Activated effector memory CD4-positive, alpha-beta T cell treated with anti-CD3 and anti-CD28 coated beads, Interleukin-2, amount 50 U/mL, for 16 hours (primary cell): ENCODE measurements around the gene UQCRQ.

ENCODE experiments used
- DNase-seq: peaks from one replicate; pipeline ENCODE4 v3.0.0-alpha.2; 2020

The UQCRQ gene

DNA sequence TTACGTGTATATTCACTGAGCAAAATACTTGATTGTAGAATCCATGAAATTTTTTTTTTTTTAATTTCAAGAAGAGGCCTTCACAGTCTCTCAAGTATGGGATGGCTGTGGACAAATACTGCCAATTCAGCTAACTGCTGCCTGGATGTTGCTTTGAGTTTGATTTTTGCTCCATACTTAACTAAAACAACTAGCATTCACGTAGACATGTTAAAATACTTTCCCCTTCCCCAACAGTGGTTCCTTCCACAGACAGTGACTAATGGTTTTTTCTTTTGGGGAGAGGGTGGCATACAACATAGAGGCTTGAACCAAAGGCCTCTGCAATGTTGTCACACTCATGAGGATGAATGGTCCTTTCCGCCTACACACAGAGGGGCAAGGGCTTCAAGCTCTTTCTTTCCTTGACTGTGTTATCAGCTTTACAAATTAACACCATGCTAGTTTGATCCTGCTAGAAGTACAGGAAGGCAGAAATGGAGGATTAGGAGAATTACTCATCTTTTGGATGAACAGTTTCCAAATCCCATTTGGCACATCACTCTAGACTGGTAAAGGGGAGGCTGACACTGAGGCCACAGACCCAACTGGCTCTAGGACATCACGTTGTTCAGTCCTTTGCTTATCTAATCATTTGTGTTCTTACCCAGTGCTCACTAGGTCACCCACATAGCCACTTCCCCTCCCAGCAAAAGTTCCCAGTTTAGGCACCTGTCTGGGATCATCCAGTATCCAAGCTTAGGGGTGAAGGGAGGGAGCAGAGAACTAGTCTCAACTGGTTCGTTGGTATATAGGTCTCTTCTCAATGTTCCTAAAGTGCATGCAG is 5.2 kb downstream of the UQCRQ start:
- no peak for DNase-seq

DNA sequence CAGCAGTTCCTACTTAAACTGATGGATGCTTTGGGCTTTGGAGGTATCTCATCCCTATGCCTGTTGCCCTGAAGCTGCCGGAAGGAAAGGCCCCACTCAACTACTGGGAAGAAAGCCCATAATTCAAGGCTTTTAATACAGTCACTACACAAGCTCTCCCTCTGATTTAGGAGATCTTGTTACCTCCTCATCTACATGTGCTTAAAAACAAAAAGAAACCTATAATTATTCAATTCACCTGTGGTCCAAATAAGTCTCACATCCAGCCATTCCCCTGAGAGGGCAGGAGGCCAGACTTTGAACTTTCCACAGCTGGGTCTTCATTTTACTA is 6.3 kb downstream of the UQCRQ start:
- DNase-seq = no peak

DNA sequence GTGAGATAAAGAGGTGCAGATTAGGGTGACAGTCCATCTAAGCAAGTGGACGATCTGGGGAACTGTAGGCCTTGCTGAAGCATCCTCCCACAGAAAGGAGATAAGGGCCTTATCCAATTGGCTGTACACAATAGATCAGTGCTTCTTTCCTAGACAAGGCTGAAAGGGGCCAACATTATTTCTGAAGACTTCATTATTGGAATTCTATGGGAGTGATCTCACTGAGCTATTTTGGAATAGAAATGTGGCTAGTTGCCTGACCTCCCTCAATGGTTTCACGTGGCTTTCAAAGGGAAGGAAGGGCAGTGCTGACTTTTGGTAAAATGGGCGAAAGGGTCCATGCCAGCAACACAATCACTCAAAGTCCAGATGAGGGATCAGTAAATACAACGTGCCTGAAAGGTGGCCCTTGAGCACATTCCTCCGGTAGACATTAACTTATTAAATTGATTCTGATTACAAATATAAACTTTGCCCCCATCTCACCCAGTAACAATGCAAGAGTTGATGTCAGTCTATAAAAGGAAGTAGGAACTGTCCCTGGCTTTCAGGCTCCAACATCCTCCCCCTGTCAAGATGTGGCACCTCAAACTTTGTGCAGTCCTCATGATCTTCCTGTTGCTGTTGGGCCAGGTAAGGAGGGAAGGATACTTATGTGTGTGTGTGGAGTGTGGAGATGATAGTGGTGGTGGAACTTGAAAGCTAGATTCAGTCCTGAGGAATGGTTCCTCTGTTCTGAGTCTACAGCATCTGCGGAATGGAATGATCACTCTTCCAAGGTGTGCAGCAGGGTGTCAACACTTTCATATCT is 6.9 kb downstream of the UQCRQ start, which contains the start of gene LEAP2:
Gene LEAP2, plus strand, starts transcription at position 550 of the 811 bp plus-strand sequence. Its CDS starts 27 bp downstream, at position 577.
- no peak for DNase-seq

DNA sequence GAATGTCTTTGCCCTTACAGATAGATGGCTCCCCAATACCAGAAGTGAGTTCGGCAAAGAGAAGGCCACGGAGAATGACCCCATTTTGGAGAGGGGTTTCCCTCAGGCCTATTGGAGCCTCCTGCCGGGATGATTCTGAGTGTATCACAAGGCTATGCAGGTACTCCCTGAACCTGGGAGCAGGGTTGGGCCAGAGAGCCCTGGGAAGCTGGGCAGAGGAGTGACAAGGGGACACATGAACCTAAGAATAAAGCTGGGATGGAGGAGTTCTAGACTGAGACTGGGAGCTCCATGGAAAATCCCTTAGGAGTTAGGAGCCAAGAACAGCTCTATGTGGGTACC is 7.5 kb downstream of the UQCRQ start:
- no peak for DNase-seq

DNA sequence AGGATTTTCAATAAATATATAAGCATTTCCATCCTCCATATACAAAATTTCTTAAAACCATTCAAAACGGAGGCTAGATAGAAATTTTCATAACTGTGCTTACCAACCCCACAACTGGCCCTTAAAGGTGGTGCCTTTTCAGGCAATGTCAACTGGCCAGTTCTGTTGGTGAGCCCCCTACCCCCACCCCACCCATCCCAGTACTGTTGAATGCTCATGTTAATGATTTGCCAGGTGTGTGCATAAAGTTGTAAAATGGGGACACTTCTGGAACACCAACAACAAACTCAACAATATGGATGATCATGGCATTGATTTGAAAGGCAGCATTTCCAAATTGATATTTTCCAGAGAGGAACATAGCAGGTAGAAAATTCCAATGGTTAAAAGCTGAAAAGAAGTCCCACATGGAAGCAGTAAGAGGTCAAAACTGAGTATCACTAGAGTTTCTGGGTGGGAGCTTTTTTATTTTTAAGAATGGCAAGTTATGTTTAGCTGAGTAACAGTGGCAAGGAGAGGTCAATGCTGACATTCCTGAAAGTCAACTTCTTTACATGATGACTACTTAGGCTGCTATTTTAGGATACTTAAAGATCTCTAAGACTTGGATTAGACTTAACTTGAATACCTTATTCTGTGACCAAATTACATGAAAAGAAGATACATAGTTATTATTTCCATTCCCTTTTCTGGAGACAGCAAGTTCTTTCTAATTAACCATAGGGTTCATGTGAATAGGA is 9.7 kb downstream of the UQCRQ start:
- DNase-seq = no peak

DNA sequence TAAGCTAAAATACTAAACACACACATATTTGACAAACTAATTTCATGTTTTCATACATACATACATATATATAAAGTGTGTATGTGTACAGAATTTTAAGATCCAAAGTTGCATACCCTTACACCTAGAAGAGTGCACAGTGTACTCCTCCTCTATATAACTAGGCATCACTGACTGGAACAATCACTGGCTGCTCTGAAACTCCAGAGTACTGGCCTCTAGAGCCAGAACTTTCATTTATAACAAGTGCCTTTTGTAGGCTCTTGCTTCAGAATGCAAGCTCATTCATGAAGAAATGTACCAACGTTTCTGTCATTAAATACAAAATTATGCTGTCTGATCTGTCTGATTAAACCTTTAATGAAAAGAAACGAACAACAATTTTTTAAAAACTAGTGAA is 11.0 kb downstream of the UQCRQ start:
- DNase-seq = no peak

DNA sequence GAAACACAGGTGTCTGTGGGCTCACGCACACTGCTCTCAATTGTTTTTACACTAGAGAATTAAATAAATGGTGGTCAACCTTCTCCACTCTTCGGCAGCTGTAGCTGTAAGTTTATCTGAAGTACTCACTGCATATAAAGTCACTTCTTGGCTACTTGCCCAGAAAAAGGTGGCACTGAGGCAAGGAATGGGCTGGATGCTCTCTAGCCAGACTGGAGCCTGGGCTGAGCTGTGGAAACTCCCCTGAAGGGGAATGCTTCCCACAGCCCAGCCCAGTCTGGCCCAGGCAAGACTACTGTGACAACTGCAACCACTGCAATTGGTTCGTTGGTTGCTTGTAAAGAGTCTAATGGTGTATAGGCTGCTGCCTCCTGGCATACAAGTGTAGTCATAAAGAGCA is 11.5 kb downstream of the UQCRQ start:
- no peak for DNase-seq

DNA sequence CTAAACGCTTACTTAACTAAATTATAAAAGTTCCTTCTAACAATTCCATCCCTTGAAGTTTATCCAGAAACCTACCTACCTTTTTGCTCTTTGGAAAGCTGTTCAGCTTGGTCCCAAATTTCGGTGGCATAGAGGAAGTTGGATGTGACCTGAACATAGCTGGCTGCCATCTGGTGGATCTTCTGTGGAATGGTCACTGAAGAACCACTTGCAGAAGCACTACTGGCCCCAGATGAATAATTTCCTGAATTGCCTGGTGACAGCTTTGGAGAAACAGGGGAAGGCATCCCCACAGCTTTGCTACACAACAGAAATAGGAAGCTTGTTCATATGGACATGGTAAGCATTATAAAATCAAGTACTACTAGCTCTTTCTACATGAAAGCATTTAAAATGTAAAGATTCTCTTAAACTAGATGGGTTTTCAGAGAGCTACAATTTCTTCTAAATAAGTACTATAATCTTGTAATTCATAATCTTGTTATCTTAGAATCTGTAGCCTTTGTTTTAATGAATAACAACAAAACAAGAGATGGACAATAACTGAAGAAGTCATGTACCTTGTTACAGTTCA is 16.9 kb downstream of the UQCRQ start:
- DNase-seq = no peak

DNA sequence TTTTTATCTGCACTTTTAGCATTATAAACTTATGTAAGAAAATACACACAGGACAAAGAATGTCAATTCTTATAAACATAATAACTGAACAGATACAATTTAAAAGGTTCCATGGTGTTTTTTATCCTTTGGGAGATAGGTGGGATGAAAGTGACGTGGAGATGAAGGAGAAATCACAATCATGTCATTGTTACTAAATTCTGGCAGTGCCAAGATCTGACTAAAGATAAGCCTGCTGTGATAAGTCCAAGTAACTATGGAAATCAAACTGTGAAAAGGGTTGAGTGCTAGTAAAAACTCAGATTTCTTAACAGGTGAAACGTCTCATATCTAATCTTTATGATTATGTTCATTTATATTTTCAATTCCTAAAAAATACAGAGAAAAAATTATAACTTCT is 18.1 kb downstream of the UQCRQ start:
- no peak for DNase-seq

DNA sequence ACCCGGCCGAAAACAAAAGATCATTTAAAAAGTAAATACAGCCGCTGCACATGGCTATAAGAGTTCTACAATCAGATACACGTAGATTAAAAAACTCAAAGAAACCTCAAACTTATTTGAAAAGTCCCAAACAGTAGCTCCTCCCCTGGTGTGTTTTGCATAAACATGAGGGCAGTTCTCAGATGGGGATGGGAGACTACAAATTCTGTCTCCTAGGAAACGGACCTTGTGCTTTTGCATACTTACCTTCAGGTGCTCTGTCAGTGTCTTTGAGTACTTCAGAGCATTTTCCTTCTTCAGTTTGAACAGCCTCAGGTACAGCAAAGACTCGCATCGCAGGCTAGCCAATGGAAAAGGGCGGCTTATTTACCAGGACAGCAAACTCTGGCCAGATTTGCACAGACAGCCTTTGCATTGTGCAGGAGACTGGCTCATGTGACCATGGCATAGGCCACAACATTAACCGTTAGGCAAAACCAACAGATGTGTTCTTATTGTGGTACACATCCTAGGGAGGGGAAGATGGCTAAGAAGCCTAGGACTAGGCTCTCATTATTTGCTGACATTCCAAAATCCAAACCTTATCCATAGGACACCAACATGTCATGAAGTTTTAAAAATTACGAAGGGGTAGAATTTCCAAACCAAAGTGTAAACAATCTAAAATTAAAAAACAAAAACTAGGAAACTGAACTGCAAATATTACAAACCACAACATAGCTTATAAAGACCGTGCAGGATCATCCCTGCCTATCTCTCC is 19.8 kb downstream of the UQCRQ start:
- no peak for DNase-seq

DNA sequence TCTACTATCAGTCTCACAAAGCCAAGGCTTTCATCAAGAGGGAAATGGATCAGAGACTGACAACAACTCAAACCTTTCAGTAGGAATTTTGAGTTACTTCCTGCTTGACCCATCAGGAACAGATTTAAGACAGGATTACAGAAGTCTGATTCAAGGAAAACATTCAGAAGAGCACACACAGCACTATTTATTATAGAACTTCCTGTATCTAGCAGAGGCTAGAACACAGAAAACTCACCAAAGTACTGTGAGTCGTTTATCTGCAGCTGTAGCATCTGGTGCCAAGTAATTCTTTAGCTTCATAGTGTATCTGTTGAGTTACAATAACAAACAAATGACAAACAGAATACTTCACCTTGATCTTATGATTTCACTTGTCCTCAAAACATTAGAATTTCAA is 20.8 kb downstream of the UQCRQ start:
- DNase-seq = no peak

DNA sequence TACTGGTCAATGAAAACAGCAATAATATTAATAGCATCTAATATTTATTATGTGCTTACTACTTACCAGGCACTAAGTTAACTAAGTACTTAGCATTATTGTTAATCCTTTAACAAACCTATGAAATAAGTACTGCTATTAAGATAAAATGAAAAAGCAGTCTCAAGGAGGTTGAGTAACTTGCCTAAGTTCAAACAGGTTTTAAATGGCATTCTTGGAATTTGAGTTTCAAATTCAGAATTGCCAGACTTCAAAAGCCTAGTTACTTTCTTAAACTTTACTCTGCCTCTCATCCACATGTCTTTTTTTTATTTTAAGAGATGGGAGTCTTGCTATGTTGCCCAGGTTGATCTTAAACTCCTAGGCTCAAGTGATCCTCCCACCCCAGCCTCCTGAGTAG is 23.1 kb downstream of the UQCRQ start:
- DNase-seq = no peak

DNA sequence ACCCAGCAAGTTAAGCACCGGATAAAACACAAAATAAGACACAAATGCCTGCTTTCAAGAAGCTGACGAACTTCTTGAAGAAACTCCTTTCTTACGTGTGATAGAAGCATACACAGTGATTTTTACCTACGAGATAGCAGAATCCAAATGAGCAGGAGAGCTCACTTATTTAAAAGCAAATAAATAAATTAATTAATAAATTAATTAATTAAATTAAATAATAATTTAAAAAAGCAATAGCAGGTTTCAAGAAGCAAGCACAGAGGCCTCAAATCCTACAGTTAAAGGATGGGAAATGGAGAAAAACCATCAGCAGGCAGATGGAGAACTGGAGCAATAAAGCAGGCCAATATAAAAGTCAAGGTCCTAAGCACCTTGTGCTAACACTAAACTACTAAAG is 24.4 kb downstream of the UQCRQ start:
- DNase-seq = no peak

DNA sequence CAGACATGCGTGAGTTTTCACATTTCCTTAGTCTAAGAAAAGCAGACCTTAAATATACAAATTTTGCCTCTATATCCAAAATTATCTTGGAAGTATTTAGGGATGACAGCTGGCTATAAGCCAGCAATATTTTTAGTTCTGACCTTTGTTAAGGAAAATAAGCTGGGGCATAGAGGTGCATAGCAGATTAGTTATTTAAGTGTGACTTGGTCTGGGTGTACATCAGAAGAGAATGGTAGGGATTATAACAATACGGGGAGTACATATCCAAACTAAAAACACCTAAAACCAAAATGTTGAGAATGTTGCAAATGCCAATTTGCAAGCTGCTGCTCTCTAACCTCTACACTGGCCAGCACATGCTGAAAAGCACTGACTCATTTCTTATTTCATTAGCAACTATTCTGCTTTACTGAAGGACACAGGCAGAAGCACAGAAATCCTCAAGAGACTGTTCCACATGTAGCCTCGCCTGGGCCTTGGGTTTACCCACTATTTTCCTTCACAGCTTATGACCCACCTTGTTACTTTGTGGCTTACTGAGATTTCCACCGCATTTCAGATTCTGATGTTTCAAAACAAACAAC is 29.4 kb downstream of the UQCRQ start:
- no peak for DNase-seq

DNA sequence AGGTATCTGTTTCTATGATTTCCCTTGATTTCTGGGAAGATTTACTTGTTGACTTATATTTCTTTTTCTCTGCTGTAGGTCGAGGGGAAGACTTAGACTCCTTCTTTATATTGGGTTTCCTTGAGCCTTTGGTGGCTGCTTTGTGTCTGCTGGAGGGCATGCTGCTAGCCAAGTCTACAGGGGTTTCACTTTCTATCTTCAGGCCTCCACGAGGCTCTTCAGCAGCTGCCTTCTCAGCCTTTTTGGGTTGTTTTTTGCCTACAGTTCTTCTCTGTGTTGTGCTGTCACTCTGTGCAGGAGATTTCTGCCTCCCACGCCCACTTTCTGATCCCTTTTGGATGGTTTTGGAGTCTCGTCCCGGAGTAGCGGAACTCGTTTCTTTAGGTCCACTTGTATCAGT is 30.2 kb downstream of the UQCRQ start:
- DNase-seq = no peak

DNA sequence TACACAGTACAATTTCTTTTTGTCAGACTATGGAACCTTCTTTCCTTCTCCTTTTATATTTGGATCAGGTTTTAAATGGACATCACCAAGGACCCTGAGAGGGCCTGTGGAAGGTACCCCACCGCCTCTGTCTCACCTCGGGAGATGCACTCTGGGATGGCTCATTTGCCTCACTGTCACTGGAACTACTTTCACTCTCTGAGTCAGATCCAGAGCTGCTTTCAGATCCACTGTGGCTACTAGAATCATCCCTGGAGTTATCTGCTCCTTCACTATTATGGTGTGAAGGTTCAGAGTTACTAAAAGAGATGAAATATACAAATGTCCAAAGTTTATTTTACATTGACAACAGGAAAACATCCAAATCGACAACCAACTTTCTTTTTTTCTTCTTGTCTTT is 31.7 kb downstream of the UQCRQ start:
- no peak for DNase-seq

DNA sequence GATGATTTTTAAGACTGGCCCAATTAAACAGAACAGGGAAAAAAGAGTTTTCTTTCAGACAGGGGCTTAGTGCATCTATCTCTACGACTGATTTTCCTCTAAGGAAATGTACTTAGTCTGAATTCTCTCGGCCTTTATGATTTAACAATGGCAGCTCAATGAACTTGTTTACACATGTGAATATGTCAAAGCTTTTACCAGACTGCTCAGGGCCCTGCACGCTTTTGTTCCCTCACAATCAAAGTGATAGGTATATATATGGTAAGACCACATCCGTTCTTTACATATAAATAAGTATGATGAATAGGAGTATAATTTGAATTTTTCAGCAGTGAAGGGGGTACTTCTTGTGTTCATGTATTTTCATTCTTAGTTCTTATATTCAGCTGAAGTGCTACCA is 34.6 kb downstream of the UQCRQ start:
- DNase-seq = no peak

DNA sequence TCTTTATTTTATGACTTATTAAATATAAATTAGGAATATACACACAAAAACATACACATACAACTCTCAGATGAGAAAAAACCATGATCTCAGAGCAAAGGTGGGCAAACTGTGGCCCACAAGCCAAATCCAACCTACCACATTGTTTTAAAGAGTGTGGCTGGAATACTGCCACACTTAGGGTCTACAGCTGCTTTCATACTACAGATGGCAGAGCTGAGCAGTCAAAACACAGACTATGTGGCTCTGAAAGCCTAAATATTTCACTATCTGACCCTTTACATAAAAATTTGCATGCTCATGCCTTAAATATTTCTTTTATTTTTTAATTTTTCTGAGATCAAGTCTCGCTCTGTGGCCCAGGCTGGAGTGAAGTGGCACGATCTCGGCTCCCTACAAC is 35.3 kb downstream of the UQCRQ start:
- no peak for DNase-seq

DNA sequence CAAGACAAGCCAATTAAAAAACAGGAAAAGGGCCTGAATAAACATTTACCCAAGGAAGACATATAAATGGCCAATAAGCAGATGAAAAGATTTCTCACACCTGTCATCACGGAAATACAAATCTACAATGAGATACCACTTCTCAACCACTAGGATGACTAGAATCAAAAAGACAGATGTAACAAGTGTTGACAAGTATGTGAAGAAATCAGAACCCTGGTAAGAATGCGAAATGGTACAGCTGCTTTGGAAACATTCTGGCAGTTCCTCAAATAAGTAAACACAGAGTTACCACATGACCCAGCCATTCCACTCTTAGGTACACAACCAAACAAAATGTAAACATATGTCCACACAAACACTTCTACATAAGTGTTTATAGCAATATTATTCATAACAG is 39.5 kb downstream of the UQCRQ start:
- DNase-seq = no peak

DNA sequence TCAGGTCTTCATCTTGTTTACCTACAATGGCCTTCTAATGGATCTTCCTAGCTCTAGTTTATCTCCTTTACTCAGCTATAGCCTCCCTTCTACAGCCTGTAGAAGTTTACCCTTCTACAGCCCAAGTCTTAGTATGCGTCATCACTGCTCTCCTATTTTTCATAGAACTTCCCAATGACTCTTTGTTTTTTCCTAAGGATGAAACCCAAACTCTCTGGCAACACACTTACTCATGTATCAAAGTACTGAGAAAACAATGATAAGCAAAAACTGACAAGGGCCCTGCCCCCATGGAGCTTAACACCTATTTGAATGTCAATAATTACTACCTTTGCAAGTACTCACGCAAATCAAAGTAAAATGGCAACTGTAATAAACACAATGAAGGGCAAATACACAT is 40.7 kb downstream of the UQCRQ start:
- DNase-seq = no peak

DNA sequence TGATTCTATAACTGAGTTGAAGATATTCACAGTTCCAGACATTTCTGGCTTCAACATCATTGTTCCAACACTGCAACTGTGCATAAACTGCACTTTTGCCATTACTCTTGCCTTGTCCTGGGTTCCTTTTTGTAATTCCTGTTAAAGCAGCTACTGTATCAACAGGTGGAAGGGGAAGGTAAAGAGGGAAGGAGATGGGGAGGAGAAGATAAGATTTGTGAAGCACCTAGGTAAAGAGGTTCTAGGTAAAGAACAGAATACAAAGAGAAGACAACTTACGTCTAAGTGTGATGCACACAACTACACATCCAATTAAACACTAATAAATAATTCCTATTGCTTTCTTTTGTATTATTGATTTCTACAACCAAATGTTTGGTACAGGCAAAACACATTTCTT is 43.3 kb downstream of the UQCRQ start:
- no peak for DNase-seq

DNA sequence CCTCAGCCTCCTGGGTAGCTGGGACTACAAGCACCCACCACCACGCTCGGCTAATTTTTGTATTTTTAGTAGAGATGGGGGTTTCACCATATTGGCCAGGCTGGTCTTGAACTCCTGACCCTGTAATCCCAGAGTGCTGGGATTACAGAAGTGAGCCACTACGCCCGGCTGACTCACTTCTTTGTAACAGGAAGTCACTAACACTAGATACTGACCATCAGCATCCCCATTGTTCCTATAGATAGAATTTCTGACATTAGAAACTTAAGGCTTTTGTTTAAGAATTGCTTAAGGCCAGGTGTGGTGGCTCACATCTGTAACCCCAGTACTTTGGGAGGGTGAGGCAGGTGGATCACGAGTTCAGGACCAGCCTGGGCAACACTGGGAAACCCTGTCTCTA is 49.2 kb downstream of the UQCRQ start:
- no peak for DNase-seq
